GM10248 (cell line): ENCODE results near the gene ASCL3.
"Not testable (repeated sequence)": the region's sequence is repeated elsewhere in the genome, so short reads cannot be mapped to it uniquely, and the experiment has no call there.

Source experiments
- CTCF ChIA-PET: fragments of 300-600 bp; sonication (Branson Sonifier 250); formaldehyde crosslinking; extraction: SDS; loops from one replicate; lab custom pipeline; 2021; ENCODE audit warnings: antibody characterized with exemption; lab: Yijun Ruan, JAX
- POLR2A ChIA-PET: fragments of 350-650 bp; sonication (Branson Sonifier 250); formaldehyde crosslinking; extraction: SDS; loops from one replicate; lab custom pipeline; 2020; ENCODE audit warnings: antibody characterized with exemption; lab: Yijun Ruan, JAX
- DNase-seq: peaks from one replicate; pipeline ENCODE4 v3.0.0; 2012; ENCODE audit errors: extremely low spot score
- CTCF ChIP-seq: IDR thresholded peaks from 2 replicates; pipeline ENCODE4 v1.5.1; 2012; ENCODE audit warnings: mild to moderate bottlenecking, low read depth; ENCODE audit errors: extremely low read depth, missing control alignments, control extremely low read depth

ASCL3 gene

GRCh38 chr11:8980485-8980884 lies 37.7 kb upstream of the ASCL3 start:
- DNase-seq: no peak
- CTCF ChIA-PET: interaction anchor here (1.5 kb wide), 1 partner anchor 21 kb away, joined by 3 read pairs; no protein-coding TSS in a partner anchor
- POLR2A ChIA-PET: no interaction called here
- no peak for TF ChIP-seq CTCF

DNA sequence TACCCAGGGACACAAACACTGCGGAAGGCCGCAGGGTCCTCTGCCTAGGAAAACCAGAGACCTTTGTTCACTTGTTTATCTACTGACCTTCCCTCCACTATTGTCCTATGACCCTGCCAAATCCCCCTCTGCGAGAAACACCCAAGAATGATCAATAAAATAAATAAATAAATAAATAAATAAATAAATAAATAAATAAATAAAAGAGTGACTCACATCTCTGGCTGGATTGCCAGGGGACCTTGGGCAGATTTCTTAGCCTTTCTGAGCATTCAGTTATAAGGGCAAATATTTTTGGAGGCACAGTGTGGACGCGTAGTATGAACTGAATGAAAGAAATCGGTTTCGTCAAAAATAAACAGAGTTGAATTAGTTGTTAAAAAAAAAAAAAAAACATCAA lies 36.5 kb upstream of the ASCL3 start:
- DNase-seq, CTCF ChIA-PET, POLR2A ChIA-PET: not testable (repeated sequence)

DNA sequence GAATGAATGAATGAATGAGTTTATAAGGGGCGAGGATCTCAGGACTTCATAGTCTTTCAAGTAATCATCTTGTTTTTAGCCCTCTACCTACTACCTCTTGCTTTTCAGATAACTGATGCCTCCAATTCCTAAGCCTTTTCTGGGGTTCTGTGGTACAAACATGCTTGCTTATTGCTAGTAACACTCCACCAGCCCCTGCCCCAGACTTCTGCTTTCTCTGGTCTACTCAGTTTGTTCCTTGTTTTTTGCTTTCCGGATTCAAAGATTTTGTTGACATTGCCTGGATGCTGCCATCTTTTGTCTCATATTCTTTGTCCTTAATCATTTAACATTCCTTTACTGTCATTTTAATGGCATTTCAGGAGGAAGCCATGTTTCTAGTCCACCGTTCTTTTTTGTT lies 30.3 kb upstream of the ASCL3 start:
- POLR2A ChIA-PET: no interaction called here
- no peak for TF ChIP-seq CTCF
- CTCF ChIA-PET: no interaction called here
- DNase-seq: no peak

GRCh38 chr11:8971924-8972316 lies 29.1 kb upstream of the ASCL3 start:
- TF ChIP-seq CTCF: no peak
- DNase-seq: no peak
- ChIA-PET POLR2A (no interaction called here), CTCF (interaction anchor here (1.0 to 1.2 kb wide), 2 partner anchors 10 to 166 kb away, joined by 3 read pairs; no protein-coding TSS in a partner anchor)

GRCh38 chr11:8971196-8971923 lies 28.5 kb upstream of the ASCL3 start:
- CTCF ChIA-PET: interaction anchor here (1.2 kb wide), 1 partner anchor 166 kb away, joined by 3 read pairs; no protein-coding TSS in a partner anchor

DNA sequence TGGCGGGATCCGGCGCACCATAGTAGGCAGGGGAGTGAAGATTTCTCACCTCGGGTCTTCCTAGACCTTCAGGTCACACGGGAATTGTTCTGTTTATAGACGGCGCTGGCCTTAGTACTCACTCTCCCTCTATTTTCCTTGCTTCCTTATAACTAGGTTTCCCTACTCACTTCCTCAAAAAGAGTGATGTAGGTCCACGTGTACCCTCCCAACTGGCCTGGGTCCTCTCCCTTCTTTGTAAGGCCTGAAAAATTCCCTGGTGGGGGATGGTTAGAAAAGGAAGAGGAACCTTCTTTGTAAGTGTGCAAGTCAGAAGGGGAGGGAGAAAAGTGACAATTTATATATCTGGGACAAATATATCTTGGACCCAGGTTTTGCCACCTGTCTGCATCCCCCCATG lies 24.4 kb upstream of the ASCL3 start:
- CTCF ChIA-PET: interaction anchor here (1.0 kb wide), 1 partner anchor 8 kb away, joined by 3 read pairs; no protein-coding TSS in a partner anchor

More at GRCh38 chr11:8971196-8971923, 28.5 kb upstream of the ASCL3 start:
- POLR2A ChIA-PET: no interaction called here
- no peak for TF ChIP-seq CTCF
- DNase-seq: no peak

More for the DNA sequence above, 24.4 kb upstream of the ASCL3 start:
- TF ChIP-seq CTCF: no peak
- no peak for DNase-seq
- POLR2A ChIA-PET: no interaction called here
